ENCODE data around the gene GPC6.

DNA sequence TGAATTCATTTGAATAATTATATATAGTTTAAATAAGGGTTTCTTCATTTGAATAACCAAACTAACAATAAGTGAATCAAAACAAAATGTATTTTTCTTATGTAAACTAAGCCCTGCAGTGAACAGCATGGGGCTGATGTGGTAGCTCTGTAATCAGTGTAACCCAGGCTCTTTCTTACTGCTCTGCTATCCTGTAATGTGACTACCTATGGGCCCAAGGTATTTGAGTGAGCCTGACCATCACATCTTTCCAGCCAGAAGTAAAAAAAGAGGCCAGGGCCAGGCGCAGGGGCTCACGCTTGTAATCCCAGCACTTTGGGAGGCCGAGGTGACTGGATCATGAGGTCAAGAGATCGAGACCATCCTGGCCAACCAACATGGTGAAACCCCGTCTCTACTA is 758.3 kb downstream of the GPC6 start:
- TF ChIP-seq CTCF (IDR thresholded peaks at IDR 0.05) (no peak), EP300 (IDR thresholded peaks at IDR 0.05) (no peak), POLR2A (IDR thresholded peaks at IDR 0.05) (no peak)
